Skin of body (tissue), 2 donors: Measurements from ENCODE around the gene RACK1. TPM values are rescaled to one million over a fixed set of nuclear protein-coding genes. Genes with fewer than 3 reads are reported as not detected.
"Not testable (repeated sequence)": the region's sequence is repeated elsewhere in the genome, so short reads cannot be mapped to it uniquely, and the experiment has no call there.

ENCODE experiments used
- DNase-seq: peaks from one replicate; lab custom pipeline; 2025; lab: John Stamatoyannopoulos, UW
- total RNA-seq: library from RNA; depleted of rRNA; stranded (reverse); fragments of >200 nt; gene quantifications from one replicate; pipeline ENCODE4 v1.2.3, GENCODE V29; 2014

Gene RACK1
- 2,753 TPM for total RNA-seq

DNA sequence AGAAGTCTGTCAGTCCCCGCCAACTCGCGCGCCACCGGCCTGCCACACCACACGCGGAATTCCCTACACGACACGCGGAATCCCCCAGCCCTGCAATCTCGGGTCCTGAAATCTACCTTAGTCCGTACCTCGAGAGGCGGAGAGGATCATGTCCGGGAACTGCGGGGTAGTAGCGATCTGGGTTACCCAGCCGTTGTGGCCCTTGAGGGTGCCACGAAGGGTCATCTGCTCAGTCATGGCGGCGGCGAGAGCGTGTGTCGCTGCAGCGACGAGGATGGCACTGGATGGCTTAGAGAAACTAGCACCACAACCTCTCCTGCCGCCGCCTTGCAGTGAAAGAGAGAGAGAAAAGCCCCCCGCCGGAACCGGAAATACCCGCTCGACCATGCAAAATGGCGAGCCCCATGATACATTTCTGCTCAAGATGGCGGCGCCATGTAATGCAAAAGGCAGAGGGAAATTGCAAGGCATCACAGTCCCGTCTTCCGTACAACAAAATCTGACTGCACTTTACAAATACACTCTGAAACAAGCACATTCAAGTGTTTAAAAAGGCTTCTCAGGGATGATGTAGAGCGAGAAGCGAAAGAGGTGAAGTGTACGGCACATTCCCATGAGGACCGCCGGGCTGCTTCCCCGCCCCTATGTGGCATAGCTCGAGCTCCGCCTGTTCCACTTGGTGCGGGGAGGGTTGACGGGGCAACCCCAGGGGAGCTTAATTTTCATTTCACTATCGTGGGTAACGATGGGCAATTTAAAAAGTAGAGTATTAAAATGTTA, at the start of gene RACK1:
Gene RACK1, minus strand, starts transcription at position 343 of the 780 bp plus-strand sequence. Its CDS starts 106 bp downstream, at position 237.
- DNase-seq = no peak

DNA sequence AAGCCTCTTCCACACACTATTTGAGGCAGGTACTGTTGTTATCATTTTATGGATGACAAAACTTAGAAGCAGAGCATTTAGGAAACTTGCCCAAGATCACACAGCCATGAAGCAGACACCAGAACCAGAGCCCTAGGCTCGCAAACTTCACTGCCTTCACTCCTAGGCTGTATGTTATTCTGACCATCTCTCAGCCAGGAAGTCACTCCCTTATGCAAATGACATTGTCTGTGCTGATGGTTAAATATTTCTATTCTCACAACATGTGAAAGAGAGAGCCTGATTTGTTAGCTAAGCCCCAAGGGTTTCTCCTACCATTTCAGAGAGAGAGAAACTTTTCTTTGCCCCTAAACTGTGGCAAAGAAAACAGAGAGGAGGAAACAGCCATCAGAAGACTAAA, 43.6 kb upstream of the RACK1 start:
- not testable (repeated sequence) for DNase-seq

- DNase-seq = not testable (repeated sequence)
Observed at GRCh38 chr5:181285962-181286705, 42.4 kb upstream of the RACK1 start.

DNA sequence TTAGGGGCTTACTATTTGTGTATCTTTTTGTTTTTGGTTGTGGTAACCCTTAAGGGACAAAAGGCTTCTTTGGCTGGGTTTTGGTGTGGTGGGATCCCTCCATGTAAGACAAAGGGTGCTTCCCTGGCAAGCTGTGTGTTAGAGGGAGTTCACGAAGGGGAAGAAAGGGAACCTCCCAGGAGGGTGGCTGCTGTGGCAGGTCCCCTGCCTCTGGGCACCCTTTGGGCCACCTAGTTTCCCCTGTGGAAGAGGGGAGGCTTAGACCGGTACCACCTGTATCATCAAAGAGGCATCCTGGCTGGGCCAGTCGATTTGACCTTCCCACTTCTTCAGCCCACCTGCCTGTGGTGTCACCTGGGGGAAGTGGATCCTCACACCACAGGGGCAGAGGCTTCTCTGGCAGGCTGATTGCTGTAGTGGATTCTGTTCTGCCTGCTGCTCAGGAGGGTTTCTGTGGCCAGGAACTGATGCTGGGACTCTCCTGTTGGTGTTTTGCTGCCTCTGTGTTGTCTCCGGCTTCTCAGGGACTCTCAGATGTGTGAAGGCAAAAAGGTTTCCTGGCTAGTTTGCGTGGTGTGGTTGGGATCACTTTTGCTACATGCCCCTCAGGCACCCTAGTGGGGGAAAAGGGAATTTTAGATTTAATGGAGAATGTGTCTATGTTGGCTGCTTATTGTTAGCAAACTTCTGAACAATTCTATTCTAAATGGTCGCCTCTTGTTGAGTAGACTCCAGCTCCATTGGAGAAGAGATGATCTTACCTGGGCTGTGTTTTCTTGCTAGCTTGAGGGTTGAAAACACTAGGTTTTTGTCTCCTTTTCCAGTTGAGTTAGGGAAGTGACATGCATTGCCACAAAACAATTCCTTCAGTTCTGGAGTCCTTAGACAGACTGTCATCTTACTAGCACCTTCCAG, 40.4 kb upstream of the RACK1 start:
- DNase-seq = not testable (repeated sequence)

GRCh38 chr5:181283347-181283746, 39.6 kb upstream of the RACK1 start:
- no peak for DNase-seq

DNA sequence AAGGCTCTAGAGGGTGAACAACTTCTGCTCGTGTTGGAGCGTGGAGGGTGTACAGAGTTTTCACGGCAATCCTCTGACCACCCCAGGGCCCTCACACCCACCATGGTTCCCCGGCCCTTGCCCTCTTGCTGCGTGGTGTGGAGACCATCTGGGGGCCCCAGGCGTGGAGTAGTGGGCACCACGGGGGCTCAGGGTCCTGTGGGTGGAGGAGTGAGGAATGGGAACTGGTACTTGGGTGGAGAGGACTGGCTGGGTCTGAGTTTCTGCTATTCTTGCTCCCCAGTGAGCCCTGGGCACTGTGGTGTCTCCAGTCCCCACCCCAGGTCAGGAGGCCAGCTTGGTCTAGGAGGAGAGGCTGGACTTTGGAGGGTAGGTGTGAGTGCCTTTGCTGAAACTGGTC, 39.2 kb upstream of the RACK1 start:
- DNase-seq = no peak

DNA sequence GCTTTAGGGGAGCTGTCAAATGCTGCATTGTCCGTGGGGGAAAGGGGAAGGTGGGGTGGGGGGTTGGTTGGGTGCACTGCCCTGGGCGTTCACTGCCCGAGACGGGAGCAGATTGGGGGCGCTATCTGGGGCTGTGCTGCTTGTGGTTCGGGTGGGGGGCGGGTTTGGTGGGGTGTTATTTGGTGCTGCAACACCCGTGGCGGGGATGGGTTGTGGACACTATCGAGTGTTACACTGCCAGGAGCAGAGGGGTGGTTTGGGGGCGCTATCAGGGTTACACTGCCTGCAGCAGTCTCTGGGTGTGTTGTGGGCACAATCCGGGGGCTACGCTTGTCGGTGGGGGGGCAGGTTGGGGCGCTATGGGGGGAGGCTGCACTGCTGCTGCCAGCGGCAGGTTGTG, 38.7 kb upstream of the RACK1 start:
- DNase-seq = not testable (repeated sequence)

GRCh38 chr5:181281984-181282316, 38.2 kb upstream of the RACK1 start:
- no peak for DNase-seq

DNA sequence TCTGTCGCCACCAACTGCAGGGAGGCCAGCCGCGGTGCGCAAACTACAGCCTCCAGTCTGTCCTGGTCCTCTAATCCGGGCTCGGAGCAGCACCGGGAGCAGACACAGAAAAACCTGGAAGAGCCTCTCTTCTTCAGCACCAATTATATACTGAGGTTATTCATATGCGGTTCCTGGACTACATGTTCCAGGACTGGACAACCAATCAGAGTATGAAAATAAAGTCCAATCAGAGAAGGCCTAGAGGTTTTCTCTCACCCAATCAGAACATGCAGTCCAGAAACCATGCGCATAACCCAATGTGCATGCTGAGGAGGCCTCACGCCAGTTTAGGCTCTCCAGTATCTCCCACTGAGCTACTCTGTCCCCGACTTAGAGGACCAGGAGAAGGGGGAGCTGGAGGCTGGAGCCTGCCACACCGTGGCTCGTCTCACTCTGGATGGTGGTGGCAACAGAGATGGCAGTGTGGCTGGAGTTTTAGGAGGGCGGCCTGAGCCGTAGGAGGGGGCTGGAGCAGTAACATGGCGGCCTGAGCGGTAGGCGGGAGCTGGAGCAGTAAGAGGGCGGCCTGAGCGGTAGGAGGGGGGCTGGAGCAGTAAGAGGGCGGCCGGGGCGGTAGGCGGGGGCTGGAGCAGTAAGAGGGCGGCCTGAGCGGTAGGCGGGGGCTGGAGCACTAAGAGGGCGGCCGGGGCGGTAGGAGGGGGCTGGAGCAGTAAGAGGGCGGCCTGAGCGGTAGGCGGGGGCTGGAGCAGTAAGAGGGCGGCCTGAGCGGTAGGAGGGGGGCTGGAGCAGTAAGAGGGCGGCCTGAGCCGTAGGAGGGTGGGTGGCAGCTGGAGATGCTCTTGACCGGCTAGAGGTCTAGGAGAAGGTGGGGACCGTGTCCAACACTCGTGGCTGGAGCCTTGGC, 37.6 kb upstream of the RACK1 start:
- DNase-seq = no peak

DNA sequence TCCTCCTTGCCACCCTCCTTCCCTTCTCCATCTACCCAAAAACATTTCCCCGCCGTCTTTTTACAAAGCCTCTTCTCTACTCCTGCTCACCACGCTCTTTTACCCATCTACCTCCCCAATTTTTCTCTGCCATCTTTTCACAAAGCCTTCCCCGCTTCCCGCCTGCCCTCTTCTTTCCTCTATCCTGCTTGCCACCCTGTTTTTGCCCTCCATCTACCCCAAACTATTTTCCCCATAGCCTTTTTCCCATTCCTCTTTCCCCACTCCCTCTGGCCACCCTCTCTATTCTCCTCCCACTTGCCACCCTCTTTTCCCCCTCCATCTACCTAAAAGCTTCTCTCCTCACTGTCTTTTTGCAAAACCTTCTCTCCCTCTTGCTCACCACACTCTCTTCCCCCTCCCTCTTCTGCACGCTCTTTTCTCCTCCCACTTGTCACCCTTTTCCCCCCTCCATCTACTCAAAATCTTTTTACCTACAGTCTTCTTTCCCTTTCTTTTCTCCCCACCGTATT, 36.6 kb upstream of the RACK1 start:
- no peak for DNase-seq

GRCh38 chr5:181273433-181273744, 29.7 kb upstream of the RACK1 start:
- not testable (repeated sequence) for DNase-seq

DNA sequence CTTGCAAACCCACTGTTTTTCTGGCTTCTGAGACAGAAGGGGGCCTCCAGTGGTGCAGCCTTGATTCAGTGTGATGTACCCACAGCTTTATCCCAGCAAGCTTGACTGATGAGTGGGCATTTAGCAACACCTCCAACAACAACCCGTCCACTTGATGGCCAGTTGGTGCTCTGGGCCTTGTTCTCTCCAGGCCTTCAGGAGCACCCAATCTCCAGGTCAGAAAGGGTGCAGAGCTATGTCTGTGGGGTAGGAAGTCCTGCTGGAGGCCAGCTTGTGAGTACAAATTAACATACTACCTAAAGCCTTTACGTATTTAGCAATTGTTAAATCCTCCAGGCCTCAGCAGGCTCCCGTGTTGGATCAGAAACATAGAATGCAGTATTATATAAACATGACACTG, 27.4 kb upstream of the RACK1 start:
- no peak for DNase-seq

DNA sequence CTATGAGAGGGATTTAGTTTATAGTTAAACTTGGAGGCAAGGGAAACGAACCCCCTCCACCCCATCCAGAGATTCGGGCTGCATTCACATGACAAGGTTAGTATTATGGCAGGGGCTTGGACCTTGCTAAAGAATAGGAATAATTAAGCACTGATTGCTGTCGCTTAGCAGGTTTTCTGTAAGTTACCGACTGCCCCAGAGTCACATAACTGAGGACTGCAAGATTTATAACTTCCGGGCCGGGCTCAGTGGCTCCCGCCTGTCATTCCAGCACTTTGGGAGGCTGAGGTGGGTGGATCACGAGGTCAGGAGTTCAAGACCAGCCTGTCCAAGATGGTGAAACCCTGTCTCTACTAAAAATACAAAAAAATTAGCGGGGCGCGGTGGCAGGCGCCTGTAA, 24.2 kb upstream of the RACK1 start:
- not testable (repeated sequence) for DNase-seq

GRCh38 chr5:181267291-181267904, 23.7 kb upstream of the RACK1 start:
- DNase-seq = not testable (repeated sequence)

- DNase-seq = no peak
Observed at GRCh38 chr5:181265092-181265671, 21.5 kb upstream of the RACK1 start.

DNA sequence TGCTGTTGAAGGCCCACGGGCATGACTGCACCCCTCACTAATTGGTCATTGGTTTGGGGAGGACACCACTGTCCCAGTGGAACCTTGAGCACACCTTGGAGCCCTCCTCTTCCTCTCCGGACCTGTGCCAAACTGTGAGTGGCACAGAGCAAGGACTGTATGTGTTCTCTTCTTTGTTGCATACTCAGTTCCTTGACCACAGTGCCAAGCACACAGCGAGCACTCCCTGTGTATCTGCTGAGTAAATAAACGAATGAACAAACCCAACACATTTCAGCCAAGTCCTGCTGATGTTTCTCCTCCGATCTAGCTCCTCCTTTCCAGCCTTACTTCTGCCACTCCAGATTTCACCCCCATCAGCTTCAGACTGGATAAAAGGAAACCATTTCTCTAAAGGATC, 19.9 kb upstream of the RACK1 start:
- no peak for DNase-seq

DNA sequence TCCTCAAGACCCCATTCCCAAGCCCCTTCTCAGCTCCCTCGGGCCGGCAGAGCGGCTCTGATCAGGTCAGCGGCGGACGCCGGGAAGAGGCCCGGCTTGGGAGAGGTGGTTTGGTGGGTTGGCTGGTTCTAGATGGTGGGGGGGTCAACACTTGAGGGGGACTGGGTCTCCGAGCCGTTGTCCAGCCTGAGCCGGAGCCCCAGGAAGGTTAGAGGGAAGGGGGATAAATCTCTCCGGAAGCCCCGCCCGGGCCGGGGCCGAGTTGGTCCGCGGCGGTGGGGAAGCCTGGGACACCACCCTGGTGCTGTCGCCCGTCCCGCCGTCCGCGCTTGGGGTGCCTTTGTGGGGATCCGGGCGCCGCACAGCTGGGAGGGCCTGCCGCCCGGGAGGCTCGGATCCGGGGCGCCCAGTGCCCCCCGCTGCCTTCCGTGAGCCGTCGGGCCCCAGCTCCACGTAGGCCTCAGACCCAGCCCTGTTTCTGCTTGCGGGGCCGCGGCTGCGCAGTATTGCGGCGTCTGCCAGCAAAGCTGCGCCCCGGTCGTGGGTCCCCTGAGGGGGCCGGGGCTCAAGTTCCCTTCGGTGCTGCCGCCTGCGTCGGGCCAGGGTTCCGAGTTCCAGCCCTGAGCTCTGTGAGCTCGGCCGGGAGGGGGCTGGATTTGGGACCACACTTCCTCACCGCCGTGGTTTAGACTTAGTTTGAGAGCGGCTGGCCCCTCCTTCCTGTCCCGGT, 17.8 kb upstream of the RACK1 start:
- no peak for DNase-seq

DNA sequence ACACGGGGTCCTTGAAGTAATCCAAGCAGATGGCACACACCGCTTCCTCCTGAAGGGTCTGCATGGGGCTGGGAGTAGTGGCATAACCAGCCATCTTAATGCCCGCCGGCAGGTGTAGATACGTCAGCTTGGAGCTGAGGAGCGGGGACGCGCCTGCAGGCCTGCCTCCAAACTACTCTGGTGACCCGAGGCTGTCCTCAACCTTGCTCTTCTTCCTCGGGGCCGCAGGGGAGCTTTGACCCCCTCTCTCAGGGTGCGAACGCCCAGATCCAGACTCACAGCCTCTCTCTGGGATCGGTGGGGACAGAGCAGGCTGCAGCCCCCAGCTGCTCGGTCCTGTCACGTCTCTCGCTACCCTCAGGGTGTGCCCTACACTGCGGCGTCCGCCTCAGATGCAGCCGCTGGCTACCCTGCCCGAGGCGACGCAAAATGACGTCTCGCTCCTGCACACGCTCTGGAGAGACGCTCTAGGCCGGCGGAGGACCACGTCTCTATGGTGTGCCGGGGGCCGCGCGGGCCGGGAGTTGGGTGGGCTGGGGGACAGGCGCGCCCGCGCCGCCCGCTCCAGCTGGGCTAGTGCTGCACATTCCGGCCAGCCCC, 17.1 kb upstream of the RACK1 start, which contains the start of gene TRIM52:
Gene TRIM52, minus strand, starts transcription at position 424 of the 600 bp plus-strand sequence. Its CDS starts 330 bp downstream, at position 94.
- DNase-seq = no peak
